ENCODE data around the gene NPDC1.

DNA sequence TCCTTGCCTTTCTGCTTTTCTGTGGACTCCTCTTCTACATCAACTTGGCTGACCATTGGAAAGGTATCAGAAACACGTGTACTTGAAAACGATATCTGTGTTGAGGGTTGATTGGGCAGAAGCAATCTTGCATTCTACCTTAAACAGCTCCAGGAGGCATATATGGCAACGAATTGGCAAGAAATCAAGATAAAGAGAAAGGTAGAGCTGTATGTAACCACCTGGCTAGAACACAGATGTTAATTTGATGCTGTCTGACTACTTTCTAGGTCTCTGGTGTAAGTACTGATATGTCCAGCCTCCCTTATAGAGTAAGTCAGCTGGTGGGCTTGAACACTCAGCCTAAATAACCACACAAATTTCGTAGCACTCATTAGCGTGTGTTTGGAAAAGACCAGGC lies 42.1 kb upstream of the NPDC1 start:
- TF ChIP-seq, protein P1, sequence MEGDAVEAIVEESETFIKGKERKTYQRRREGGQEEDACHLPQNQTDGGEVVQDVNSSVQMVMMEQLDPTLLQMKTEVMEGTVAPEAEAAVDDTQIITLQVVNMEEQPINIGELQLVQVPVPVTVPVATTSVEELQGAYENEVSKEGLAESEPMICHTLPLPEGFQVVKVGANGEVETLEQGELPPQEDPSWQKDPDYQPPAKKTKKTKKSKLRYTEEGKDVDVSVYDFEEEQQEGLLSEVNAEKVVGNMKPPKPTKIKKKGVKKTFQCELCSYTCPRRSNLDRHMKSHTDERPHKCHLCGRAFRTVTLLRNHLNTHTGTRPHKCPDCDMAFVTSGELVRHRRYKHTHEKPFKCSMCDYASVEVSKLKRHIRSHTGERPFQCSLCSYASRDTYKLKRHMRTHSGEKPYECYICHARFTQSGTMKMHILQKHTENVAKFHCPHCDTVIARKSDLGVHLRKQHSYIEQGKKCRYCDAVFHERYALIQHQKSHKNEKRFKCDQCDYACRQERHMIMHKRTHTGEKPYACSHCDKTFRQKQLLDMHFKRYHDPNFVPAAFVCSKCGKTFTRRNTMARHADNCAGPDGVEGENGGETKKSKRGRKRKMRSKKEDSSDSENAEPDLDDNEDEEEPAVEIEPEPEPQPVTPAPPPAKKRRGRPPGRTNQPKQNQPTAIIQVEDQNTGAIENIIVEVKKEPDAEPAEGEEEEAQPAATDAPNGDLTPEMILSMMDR (conservative IDR thresholded peaks at IDR 0.05), result no peak
- no peak for TF ChIP-seq EZH2 (IDR thresholded peaks at IDR 0.05; ENCODE audit: low read depth)
